Measurements from ENCODE around the gene ACKR2.
A peak's percentile ranks its signal among the peaks of the same experiment; 100 is the strongest.
"Not testable (repeated sequence)": the region's sequence is repeated elsewhere in the genome, so short reads cannot be mapped to it uniquely, and the experiment has no call there.

The ACKR2 gene

DNA sequence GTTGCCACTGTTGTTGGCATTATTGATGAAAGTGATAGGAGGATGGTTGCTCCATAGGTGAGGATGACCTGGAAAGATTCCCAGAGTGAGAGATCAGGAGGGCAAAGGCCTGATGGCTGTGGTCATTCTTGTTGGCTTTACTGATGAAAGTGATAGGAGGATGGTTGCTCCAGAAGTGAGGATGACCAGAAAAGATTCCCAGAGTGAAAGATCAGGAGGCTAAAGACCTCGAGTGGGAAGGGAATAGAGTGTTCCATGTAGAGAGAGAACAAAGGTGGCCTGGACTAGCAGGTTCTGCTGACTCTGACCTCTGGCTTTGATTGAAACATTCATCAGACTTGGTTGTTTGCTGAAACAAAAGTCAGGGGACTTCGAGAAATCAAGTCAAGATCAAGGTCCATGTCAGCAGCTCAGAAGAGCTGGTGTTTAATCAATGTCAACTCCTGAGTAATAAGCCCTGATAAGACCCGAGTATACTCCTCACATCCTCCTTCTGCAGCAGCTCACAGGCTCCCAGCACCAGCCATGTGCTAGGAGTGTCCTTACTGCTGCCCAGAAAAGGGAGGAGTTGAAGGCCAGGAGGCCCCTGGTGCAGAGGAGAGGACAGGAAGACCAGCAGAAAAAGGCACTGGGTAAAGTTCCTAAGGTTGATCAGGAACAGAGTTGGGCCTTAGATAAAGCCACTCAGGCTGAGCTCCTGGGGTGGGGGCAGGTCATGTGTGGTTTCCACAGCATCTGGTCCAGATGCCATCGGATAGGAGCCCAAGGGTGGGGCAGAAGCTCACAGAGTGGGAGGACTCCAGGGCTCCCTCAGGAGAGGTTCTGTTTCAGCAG lies 46.5 kb downstream of the ACKR2 start:
- DNase-seq (no peak), ATAC-seq (no peak)

DNA sequence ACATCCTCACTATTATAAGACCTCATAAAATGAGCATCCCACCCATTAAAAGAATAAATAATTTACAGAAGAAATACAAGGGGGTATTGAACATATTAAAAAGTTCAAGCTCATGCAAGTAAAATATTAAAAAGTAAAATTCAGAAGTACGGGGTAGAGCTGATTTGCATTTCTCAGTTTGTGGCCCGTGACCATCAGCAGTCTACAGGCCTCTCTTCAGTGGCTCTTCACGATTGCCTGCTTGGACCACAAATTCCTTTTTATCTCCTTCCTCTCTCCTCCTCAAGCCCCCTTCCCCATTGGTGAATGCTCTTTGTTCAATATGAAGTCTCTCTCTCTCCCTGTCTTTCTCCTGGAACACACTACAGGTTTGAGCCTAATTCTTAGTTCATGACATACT lies 47.3 kb downstream of the ACKR2 start:
- no peak for ATAC-seq
- no peak for DNase-seq

DNA sequence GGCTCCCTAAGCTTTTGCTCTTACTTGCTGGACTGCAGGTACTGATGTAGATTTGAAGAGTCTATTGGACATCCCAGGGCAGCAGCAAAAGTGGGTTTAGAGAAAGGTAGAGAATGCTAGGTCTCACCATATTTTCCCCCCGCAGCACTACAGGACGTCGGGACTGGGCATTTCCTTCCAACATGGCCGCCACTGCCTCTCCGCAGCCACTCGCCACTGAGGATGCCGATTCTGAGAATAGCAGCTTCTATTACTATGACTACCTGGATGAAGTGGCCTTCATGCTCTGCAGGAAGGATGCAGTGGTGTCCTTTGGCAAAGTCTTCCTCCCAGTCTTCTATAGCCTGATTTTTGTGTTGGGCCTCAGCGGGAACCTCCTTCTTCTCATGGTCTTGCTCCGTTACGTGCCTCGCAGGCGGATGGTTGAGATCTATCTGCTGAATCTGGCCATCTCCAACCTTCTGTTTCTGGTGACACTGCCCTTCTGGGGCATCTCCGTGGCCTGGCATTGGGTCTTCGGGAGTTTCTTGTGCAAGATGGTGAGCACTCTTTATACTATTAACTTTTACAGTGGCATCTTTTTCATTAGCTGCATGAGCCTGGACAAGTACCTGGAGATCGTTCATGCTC lies 55.2 kb downstream of the ACKR2 start:
- ATAC-seq: no peak

DNA sequence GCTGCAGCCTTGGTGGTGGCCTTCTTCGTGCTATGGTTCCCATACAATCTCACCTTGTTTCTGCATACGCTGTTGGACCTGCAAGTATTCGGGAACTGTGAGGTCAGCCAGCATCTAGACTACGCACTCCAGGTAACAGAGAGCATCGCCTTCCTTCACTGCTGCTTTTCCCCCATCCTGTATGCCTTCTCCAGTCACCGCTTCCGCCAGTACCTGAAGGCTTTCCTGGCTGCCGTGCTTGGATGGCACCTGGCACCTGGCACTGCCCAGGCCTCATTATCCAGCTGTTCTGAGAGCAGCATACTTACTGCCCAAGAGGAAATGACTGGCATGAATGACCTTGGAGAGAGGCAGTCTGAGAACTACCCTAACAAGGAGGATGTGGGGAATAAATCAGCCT lies 56.0 kb downstream of the ACKR2 start:
- DNase-seq (no peak), ATAC-seq (no peak)

More for the DNA sequence above, 55.2 kb downstream of the ACKR2 start:
- no peak for DNase-seq

DNA sequence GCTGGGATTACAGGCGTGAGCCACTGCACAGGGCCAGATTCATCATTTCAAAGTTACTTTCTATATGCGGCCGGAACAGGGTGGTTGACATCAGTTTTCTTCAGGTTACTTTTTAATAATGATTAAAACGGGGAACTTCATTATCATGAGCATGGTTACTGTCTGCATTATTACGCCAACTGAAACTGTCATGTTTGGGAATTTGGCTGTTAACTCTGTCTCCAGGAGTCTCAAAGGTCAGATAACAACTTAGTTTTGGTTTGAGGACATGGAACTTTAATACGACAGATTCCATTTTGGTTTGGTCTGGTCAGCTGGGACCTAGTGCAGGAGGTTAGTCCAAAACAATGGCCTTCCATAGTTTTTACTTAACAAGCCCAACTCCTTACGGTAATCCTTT lies 57.9 kb downstream of the ACKR2 start:
- DNase-seq (no peak), ATAC-seq (no peak)

DNA sequence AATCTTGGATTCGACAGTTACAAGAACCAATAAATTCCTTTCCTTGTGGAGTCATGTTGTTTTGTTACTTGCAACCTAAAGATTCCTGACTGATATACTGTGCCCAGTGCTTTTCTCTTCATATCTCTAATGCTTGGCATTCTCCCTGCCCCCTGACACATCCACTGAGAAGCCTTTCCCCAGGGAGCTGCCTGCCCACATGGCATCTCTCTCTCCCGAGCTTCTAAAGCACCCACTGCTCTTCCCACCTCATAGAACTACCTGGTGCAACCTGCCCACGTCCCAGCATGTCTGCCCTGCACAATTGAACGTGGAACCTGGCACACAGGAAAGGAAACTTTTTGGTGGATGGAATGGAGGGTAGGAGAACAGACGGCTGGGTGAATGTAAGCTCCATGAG lies 59.6 kb downstream of the ACKR2 start:
- DNase-seq: no peak
- no peak for ATAC-seq

DNA sequence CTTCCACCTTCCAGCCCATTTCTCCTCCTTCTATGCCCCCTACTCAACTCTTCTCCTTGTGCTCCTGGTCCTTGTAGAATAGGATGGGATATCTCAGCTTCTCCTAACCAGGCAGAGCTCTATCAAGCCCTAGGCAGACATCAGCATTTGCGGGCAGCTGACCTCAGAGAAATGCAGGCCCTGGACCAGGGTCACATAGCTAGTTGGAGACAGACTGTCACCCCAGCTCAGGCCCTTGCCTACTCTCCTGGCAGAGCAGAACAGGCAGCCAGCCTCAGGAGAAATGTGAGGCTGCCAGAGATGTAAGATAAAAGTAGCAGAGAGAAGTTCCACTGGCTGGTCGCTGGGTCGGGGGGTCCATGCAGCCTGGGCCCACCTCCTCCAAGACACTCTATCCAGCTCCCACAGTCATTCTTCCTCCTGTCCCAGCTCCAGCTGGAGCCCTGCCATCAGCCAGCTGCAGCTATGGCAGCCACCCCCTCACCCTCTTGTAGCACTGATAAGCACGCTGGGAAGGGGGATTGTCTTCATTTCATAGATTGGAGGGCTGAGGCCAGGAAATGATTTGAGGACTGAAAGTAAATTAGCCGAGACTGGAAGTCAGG lies 62.4 kb downstream of the ACKR2 start:
- DNase-seq (no peak), ATAC-seq (no peak)

DNA sequence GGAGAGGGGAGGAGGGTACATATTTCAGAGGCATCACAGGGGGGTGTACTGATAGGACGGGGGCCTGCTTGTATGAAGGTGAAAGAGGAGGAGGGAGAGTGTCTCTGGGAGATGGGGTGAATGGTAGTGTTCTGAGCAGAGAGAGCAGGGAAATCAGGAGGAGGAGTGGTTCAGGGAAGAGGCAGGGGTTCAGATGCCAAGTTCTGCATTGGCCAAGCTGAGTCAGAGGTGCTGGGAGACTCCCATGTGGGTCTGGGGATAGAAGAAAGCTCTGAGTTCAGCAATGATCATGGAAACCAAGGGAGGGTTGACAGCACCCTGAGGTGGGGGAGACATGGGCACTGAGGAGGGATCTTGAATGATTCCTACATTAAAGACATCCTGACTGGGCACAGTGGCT lies 63.5 kb downstream of the ACKR2 start:
- no peak for DNase-seq
- ATAC-seq: no peak

DNA sequence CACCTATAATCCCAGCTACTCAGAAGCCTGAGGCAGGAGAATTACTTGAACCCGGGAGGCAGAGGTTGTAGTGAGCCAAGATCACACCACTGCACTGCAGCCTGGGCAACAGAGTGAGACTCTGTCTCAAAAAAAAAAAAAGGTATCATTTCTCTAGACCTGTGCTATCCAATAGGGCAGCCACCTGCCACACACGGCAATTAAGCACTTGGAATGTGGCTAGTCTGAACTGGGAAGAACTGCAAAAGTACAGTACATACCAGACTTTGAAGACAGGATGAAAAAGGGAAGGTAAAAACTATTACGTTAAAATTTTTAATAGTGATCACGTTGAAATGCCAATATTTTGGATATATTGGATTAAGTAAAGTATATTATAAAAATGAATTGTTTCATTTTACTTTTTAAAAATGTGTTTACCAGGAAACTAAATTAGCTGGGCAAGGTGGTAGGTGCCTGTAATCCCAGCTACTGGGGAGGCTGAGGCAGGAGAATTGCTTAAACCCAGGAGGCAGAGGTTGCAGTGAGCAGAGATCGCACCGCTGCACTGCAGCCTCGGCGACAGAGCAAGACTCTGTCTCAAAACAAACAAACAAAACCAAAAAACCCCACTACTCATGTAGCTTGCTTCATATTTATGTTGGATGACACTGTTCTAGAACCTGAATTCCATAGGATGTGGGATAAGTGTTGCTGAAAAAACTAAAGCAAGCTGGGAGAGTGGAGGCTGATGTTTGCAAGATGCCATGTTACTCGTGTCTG lies 64.2 kb downstream of the ACKR2 start:
- ATAC-seq: no peak
- DNase-seq: no peak

DNA sequence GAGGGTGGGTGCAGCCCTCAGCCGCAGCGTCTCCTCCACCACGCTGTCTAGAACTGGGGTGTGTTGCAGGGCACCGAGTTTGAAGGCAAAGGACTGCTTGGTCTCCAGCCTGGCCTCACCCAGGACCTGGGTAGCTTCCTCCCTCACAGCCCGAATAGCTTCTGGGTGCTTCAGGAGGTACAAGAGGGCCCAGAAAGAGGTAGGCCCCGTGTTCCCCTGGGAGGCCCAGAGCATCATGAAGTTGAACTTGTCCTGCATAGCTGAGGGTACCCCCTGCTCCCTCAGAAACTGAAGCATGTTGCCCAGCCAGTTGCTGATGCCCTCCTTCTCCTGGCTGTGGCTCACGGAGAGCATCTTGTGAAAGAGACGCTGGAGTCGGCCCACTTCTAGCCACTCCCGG lies 65.5 kb downstream of the ACKR2 start:
- ATAC-seq (peak; percentile 17), DNase-seq (no peak)

DNA sequence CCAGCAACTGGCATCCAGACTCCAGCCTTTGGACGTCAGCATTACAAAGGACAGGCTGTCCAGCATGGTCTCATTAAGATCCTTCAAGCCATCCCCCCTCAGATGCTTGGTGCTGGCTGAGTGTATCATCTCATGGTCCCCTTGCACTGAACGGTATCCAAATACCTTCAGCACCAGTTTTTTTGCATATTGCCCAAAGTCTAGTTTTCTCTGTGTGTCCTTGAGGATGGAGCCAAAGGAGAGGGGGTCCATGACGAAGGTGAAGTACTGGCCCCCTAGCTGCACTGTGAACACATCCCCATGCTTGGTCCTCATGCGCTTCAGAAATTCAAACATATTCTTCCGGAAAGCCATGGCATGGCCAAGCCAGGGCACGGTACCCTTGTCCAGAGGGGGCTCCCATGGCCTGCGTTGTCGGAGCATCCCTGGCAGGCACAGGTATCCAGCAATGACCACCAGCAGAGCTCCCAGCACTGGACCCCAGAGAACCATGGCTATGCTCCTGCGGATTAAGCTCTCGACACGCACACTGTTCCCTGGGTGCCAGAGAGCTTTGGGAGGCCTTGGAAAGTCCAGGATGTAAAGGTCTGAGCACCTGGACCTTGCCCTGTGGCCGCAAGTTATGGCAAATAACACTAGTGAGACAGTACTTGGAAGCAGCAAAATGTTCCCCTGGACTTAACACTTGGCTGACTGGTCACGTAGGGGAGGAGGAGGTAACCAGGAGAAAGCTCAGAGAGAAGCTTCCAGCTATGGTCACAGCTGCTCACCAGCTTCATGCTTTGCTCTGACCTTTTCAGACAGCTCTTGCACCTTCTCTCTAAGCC lies 66.3 kb downstream of the ACKR2 start, which contains the start of gene CYP8B1:
TSS of gene CYP8B1 (minus strand) at position 555 of the 827 bp plus-strand sequence. CDS start at position 492, 63 bp downstream.
- DNase-seq (no peak), ATAC-seq (no peak)

DNA sequence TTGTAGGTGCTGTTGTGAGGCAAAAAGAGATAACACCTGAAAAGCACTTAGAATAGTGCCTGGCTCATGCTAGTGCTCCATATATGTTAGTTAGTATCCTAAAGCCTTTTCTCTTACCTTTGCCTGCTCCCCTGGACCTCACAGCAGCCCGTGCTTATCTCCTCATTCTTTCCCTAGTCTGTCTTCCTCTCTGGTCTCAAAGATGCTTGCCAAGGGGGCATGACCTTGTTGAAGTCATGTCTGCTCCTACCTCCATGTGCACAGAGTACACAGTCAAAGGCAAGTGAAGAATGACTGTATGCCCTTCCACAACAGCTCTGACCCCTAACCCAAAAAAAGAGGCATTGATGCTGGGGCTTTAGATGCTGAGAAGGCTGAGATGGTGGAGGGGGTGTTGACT lies 67.2 kb downstream of the ACKR2 start:
- ATAC-seq: no peak
- DNase-seq: no peak

DNA sequence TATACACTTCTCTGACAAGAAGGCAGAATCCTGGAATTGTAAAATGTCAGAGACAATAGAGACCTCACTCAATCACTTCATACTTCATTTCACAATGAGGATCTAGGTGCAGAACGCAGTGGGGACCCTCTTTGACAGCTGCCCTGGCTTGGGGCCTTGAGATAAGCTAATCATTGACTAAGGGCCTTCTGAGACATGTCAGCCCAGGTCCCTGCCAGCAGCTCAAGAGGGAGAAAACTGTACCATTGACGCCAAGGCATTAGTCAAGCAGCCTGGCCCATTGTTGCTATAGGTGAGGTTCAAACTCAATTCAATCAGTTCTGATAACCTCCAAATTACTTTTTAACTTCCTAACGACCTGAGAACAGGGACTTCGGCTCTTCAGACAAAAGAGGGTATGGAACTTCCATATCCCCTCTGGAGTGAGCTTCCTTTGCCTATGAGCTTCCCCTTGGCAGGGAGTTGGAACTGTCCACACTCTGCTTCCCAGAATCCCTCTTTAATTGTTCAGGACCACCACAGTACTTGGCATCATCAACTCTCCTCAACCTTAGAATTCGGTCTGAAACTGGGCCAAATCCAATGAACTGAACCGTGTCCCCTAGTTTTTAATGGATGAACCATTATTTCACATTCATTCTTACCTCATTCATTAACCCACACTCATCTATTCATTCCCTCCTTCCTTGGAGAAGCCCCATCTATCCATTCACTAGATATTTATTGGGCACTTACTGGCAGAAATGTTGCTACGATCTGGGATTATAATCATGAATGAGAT lies 67.9 kb downstream of the ACKR2 start:
- no peak for ATAC-seq
- no peak for DNase-seq

DNA sequence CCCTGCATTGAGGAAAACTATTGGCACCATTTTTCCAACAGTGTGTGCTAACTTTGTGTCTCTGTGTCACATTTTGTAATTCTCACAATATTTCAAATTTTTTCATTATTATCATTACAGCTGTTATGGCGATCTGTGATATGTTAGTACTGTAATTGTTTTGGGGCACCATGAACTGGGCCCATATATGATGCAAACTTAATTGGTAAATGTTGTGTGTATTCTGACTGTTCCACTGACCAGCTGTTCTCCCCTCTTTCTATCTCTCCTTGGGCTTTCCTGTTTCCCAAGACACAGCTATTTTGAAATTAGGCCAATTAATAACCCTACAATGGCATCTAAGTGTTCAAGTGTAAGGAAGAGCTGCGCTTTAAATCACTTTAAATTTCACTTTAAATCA lies 68.6 kb downstream of the ACKR2 start:
- ATAC-seq: no peak
- DNase-seq: no peak

DNA sequence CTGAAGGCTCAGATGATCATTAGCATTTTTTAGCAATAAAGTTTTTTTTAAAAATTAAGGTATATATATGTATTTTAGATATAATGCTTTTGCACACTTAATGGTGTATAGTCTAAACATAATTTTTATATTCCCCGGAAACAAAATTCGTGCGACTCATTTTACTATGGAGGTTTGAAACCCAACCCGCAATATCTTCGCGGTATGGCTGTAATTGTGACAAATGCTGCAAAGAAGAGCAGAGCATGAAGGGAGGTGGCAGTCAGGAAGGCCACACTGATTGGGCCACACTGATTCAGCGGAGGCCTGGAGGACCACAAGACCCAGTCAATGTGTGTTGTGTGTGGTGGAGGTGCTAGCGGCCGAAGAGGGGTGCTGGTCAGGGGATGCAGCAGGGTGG lies 70.9 kb downstream of the ACKR2 start:
- ATAC-seq (no peak), DNase-seq (no peak)

DNA sequence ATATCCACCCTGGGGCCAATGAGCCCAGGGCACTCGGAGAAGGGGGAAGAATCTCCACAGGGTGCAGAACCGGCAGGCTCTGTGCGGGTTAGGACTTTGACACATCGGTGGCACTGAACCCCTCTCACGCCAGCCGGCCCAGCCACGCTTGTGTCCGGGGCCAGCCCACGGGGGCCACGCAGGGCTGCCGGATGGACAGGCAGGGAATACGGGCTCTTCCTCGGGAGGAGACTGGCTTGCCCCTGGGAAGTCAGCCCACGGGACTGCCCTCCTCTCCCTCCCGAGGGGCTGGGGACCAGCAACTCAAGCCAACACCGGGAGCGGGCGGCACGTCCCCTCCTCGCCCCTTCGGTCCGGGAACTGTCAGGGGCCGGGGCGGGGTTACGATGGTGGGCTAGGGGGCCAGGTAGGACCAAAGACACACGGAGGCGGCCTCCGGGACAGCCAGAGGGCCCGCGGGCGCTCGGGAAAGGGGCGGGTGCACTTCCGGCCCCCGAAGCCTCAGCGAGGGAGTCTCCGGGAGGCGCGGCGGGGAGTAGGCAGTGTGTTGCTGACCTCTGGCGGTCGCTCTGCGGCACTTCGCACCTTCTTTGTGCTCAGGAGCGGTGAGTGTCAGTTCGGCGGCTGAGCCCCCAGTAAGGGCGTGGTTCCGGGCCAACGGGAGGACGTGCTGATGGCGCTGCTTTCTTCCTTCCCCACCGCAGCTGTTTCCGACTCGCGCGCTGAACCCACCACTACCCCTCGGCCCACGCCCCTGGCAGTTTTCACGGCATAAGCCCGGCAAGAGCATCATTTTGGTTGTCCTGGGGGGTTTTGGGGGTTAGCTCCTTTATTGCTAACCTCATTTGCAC lies 71.6 kb downstream of the ACKR2 start:
- peak; percentile 89 for DNase-seq
- ATAC-seq: peak; percentile 100

DNA sequence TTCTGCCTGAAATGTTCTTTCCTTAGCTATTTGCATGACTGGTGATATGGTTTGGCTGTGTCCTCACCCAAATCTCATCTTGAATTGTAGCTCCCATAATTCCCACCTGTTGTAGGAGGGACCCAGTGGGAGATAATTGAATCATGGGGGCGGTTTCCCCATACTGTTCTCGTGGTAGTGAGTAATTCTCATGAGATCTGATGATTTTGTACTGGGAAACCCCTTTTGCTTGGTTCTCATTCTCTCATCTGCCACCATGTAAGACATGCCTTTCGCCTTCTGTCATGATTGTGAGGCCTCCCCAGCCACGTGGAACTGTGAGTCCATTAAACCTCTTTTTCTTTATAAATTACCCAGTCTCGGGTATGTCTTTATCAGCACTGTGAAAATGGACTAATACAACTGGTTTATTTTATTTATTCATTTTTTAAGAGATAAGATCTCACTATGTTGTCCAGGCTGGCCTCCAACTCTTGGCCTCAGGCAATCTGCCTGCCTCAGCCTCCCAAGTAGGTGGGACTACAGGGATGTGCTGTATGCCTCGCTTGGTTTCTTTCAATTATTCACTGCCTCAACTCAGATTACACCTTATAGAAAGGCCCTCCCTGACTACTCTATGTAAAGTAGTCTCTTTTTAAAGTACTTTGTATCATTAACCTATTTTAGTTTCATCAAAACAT lies 74.1 kb downstream of the ACKR2 start:
- DNase-seq, ATAC-seq: not testable (repeated sequence)

DNA sequence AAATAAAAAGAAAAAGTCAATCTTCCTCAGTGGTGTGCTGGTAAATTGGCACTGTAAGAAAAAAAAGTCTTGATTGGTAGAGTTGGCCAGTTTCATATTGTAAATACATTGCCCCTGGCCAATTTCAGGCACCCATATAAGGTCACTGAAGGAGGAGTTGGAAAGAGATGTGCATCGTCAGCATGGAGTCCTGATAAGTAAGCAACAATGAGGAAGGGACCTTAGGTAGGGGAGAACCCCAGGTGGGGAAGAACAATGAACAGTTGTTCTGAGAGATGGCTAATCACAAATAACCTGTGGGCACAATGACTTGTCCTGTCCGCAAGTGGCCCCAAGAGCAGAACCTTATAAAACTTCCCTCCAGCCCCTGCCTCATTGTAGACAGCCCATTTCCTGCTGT lies 75.1 kb downstream of the ACKR2 start:
- ATAC-seq: no peak

DNA sequence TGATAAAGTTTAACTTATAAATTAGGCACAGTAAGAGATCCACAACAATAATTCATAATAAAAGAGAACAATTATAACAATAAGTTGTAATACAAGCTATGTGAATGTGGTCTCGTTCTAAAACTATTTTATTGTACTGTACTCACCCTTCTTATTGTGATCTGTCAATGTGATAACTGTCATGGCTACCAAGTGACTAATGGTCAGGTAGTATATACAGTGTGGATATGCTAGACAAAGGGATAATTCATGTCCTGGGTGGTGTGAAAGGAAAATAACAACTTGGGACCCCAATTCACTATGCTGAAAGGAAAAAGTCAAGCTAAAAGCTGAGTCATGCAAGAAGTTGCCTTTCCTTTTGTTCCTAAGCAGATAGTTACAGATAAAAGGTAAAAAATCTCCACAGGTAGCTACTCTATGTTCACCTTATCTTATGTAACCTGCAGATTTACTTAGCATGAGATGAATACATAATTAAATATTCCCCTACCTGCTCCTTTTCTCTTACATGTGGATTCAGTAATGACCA lies 77.1 kb downstream of the ACKR2 start:
- DNase-seq (no peak), ATAC-seq (no peak)

More for the DNA sequence above, 75.1 kb downstream of the ACKR2 start:
- DNase-seq: no peak

Measured in stimulated activated naive CD8-positive, alpha-beta T cell treated with anti-CD3 and anti-CD28 coated beads, Interleukin-15, Interleukin-2, amounts not matched to agents 100 U/mL and 50 U/mL, for 24 hours (primary cell).